Fibroblast of lung (primary cell): ENCODE measurements around the gene SLC28A1.

Source experiments
- EZH2 ChIP-seq: IDR thresholded peaks from 2 replicates; pipeline ENCODE4 v1.5.1; 2012; ENCODE audit warnings: low read length, control low read depth, mild to moderate bottlenecking; ENCODE audit errors: missing control alignments
- TF ChIP-seq, protein P1 (sequence below), 2 donors: IDR thresholded peaks in 1 of 2; conservative IDR thresholded peaks in 1 of 2; 1 replicate in 1 of 2; 2 replicates in 1 of 2; pipeline ENCODE4 v1.5.1; 2011 to 2012; ENCODE audit warnings: low read length in 2 of 2, control low read depth in 1 of 2, inconsistent platforms in 1 of 2, low read depth in 1 of 2, mild to moderate bottlenecking in 1 of 2

DNA sequence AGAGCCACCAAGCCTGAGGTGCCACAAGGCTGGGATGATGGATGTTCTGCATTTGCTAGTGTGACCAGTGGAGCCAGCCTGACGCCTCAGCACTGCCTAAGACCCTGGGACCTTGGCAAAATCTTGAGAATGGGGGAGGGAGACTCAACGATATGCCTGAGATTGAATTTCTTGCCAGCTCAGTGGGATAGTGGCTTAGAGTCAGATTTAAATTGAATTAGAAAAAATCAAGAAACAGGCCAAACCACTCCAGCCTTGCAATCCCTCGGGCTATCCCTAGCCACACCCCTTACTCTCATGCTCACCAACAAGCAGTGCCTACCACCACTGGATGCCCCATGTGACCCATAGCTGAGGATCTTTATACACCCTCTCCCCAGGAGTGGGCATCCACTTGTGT lies 78.5 kb downstream of the SLC28A1 start:
- TF ChIP-seq, protein P1, sequence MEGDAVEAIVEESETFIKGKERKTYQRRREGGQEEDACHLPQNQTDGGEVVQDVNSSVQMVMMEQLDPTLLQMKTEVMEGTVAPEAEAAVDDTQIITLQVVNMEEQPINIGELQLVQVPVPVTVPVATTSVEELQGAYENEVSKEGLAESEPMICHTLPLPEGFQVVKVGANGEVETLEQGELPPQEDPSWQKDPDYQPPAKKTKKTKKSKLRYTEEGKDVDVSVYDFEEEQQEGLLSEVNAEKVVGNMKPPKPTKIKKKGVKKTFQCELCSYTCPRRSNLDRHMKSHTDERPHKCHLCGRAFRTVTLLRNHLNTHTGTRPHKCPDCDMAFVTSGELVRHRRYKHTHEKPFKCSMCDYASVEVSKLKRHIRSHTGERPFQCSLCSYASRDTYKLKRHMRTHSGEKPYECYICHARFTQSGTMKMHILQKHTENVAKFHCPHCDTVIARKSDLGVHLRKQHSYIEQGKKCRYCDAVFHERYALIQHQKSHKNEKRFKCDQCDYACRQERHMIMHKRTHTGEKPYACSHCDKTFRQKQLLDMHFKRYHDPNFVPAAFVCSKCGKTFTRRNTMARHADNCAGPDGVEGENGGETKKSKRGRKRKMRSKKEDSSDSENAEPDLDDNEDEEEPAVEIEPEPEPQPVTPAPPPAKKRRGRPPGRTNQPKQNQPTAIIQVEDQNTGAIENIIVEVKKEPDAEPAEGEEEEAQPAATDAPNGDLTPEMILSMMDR (conservative IDR thresholded peaks at IDR 0.05 in 1 of 2, IDR thresholded peaks at IDR 0.05 in 1 of 2; ENCODE audit: low read depth in 1 of 2, low read length in 2 of 2): no peak
- no peak for TF ChIP-seq EZH2
